GM12801 (cell line): ENCODE data around the gene SDF4.

Experiments used
- CTCF ChIP-seq: IDR thresholded peaks from one replicate; pipeline ENCODE4 v1.5.1; 2011; ENCODE audit warnings: control low read depth; ENCODE audit not compliant: insufficient read length; ENCODE audit errors: extremely low read depth

The SDF4 gene

GRCh38 chr1:1273512-1274298 lies 41.9 kb upstream of the SDF4 start, which contains the start of gene UBE2J2:
Gene UBE2J2, minus strand, starts transcription at chr1:1273854. Its CDS starts 5,862 bp downstream, at chr1:1267992.
- no peak for TF ChIP-seq CTCF

GRCh38 chr1:1273209-1273511 lies 41.4 kb upstream of the SDF4 start:
- TF ChIP-seq CTCF: no peak

- no peak for TF ChIP-seq CTCF
Observed at GRCh38 chr1:1272341-1273208, 40.8 kb upstream of the SDF4 start.

- TF ChIP-seq CTCF: no peak
Observed at GRCh38 chr1:1270813-1271212, 39.0 kb upstream of the SDF4 start.

GRCh38 chr1:1268284-1268682 lies 36.5 kb upstream of the SDF4 start:
- no peak for TF ChIP-seq CTCF

GRCh38 chr1:1267488-1268283 lies 35.9 kb upstream of the SDF4 start:
- no peak for TF ChIP-seq CTCF

GRCh38 chr1:1264868-1265272 lies 33.1 kb upstream of the SDF4 start:
- no peak for TF ChIP-seq CTCF
